HepG2 (cell line): ENCODE measurements around the gene MTR. TPM values are rescaled to one million over a fixed set of nuclear protein-coding genes. Genes with fewer than 3 reads are reported as not detected.

Experiments used
- ATF2 ChIP-seq: sonication (generic); formaldehyde crosslinking; IDR thresholded peaks from 2 replicates; pipeline ENCODE4 v1.4.0; 2020; ENCODE audit warnings: missing genetic modification reagents
- DDIT3 ChIP-seq: sonication (generic); formaldehyde crosslinking; IDR thresholded peaks from 2 replicates; pipeline ENCODE4 v1.4.0; 2020; ENCODE audit warnings: mild to moderate bottlenecking, missing genetic modification reagents
- EED ChIP-seq: sonication (generic); formaldehyde crosslinking; IDR thresholded peaks from 2 replicates; pipeline ENCODE4 v1.5.0; 2020; ENCODE audit warnings: mild to moderate bottlenecking, missing genetic modification reagents
- ETV5 ChIP-seq: IDR thresholded peaks from 2 replicates; pipeline ENCODE4 v1.6.1; 2018; ENCODE audit warnings: missing biosample characterization, missing genetic modification reagents, inconsistent platforms, borderline replicate concordance
- HMG20A ChIP-seq: IDR thresholded peaks from 2 replicates; pipeline ENCODE4 v1.6.1; 2016; ENCODE audit warnings: borderline replicate concordance
- HMG20B ChIP-seq: conservative IDR thresholded peaks from 2 replicates; pipeline ENCODE4 v1.6.1; 2016; ENCODE audit warnings: missing genetic modification reagents, missing compliant biosample characterization
- IKZF1 ChIP-seq: fragments of 450-650 bp; IDR thresholded peaks from 2 replicates; pipeline ENCODE4 v1.7.1; 2016
- IKZF4 ChIP-seq: sonication (generic); formaldehyde crosslinking; IDR thresholded peaks from 2 replicates; pipeline ENCODE4 v1.5.1; 2020; ENCODE audit warnings: borderline replicate concordance, mild to moderate bottlenecking, low read depth, missing genetic modification reagents; ENCODE audit errors: not compliant biosample characterization
- KLF12 ChIP-seq: sonication (generic); formaldehyde crosslinking; IDR thresholded peaks from 2 replicates; pipeline ENCODE4 v1.4.0; 2020; ENCODE audit warnings: missing genetic modification reagents, borderline replicate concordance
- MEIS1 ChIP-seq: sonication (generic); formaldehyde crosslinking; IDR thresholded peaks from 2 replicates; pipeline ENCODE4 v1.9.0; 2021; ENCODE audit warnings: mild to moderate bottlenecking, missing genetic modification reagents, moderate library complexity, borderline replicate concordance
- MYNN ChIP-seq: sonication (generic); formaldehyde crosslinking; IDR thresholded peaks from 2 replicates; pipeline ENCODE4 v1.4.0; 2020; ENCODE audit warnings: mild to moderate bottlenecking, low read depth, missing genetic modification reagents
- NCOA2 ChIP-seq: sonication (generic); formaldehyde crosslinking; IDR thresholded peaks from 2 replicates; pipeline ENCODE4 v1.8.0; 2022; ENCODE audit warnings: inconsistent platforms
- NFIC ChIP-seq: IDR thresholded peaks from 2 replicates; pipeline ENCODE4 v1.6.1; 2012; ENCODE audit warnings: mild to moderate bottlenecking, low read length, inconsistent platforms
- NKX3-1 ChIP-seq: sonication (generic); formaldehyde crosslinking; IDR thresholded peaks from 2 replicates; pipeline ENCODE4 v1.5.0; 2020; ENCODE audit warnings: missing genetic modification reagents
- NR2F6 ChIP-seq, 2 experiments: IDR thresholded peaks; 2 replicates each; pipeline ENCODE4 v1.6.1; 2016; ENCODE audit warnings: antibody characterized with exemption in 1 of 2, mild to moderate bottlenecking in 1 of 2
- PHF5A ChIP-seq: IDR thresholded peaks from one replicate; pipeline ENCODE4 v1.6.1; 2018; ENCODE audit warnings: low read depth, missing genetic modification reagents; ENCODE audit not compliant: unreplicated experiment
- SOX13 ChIP-seq, 3 experiments: fragments of 450-650 bp in 1 of 3; sonication (generic) in 1 of 3; formaldehyde crosslinking in 1 of 3; IDR thresholded peaks in 2 of 3; conservative IDR thresholded peaks in 1 of 3; 2 replicates each; pipeline versions ENCODE4 v1.5.0 to v1.6.1; 2016 to 2020; ENCODE audit warnings: antibody characterized with exemption in 1 of 3, mild to moderate bottlenecking in 1 of 3, missing compliant biosample characterization in 1 of 3, missing genetic modification reagents in 1 of 3, moderate library complexity in 1 of 3
- ZBTB20 ChIP-seq: sonication (generic); formaldehyde crosslinking; IDR thresholded peaks from 2 replicates; pipeline ENCODE4 v1.8.1; 2023; ENCODE audit warnings: missing genetic modification reagents, low read depth, mild to moderate bottlenecking, borderline replicate concordance
- ZFP62 ChIP-seq: sonication (generic); formaldehyde crosslinking; IDR thresholded peaks from 2 replicates; pipeline ENCODE4 v1.4.0; 2020; ENCODE audit warnings: missing genetic modification reagents
- ZNF101 ChIP-seq: sonication (generic); formaldehyde crosslinking; IDR thresholded peaks from 2 replicates; pipeline ENCODE4 v1.4.0; 2020; ENCODE audit warnings: mild to moderate bottlenecking, low read depth, missing genetic modification reagents, borderline replicate concordance
- ZNF17 ChIP-seq: sonication (generic); formaldehyde crosslinking; IDR thresholded peaks from 2 replicates; pipeline ENCODE4 v1.5.0; 2020; ENCODE audit warnings: mild to moderate bottlenecking, missing genetic modification reagents
- ZNF260 ChIP-seq: sonication (generic); formaldehyde crosslinking; IDR thresholded peaks from 2 replicates; pipeline ENCODE4 v1.4.0; 2020; ENCODE audit warnings: missing genetic modification reagents, low read depth, mild to moderate bottlenecking, borderline replicate concordance
- ZNF337 ChIP-seq: sonication (generic); formaldehyde crosslinking; IDR thresholded peaks from 2 replicates; pipeline ENCODE4 v1.5.1; 2020; ENCODE audit warnings: missing genetic modification reagents, low read depth, mild to moderate bottlenecking, borderline replicate concordance
- polyA plus RNA-seq, 8 experiments: library from polyadenylated mRNA; depleted of rRNA in 3 of 8; stranded (reverse) in 7 of 8; unstranded in 1 of 8; fragments of >200 nt; fragmentation: Illumina TruSeq in 4 of 8; extraction: Trizol in 4 of 8; gene quantifications; 2 replicates each; pipeline versions ENCODE4 v1.2.1 to v1.2.3, GENCODE V29; 2011 to 2016; ENCODE audit warnings: low read depth in 4 of 8, missing spikeins in 1 of 8, mixed read lengths in 1 of 8; ENCODE audit not compliant: insufficient read depth in 1 of 8
- total RNA-seq, 5 experiments: library from RNA; depleted of rRNA; stranded (reverse); fragments of >200 nt; fragmentation: Illumina TruSeq; extraction: Trizol; gene quantifications; 2 replicates each; pipeline ENCODE4 v1.2.3, GENCODE V29; 2016; ENCODE audit warnings: low read depth in 1 of 5
- TF ChIP-seq, protein P1 (sequence below): sonication (generic); formaldehyde crosslinking; IDR thresholded peaks from 2 replicates; pipeline ENCODE4 v1.4.0; 2020; ENCODE audit warnings: missing genetic modification reagents
- TF ChIP-seq, protein P2 (sequence below): sonication (generic); formaldehyde crosslinking; IDR thresholded peaks from 2 replicates; pipeline ENCODE4 v1.9.0; 2021; ENCODE audit warnings: missing genetic modification reagents, mild to moderate bottlenecking, borderline replicate concordance

MTR gene
- total and polyA plus RNA-seq, 2 of the 13 experiments (the other 11 are each of a cell fraction or from before 2014, with no cell fraction given) = 16.3 to 36.1 TPM

- TF ChIP-seq DDIT3 (CRISPR knock-in tag) (no peak), NR2F6 (IDR thresholded peaks at IDR 0.05) (peak; percentile 58), NR2F6 (CRISPR knock-in tag; IDR thresholded peaks at IDR 0.05) (no peak), ATF2 (CRISPR knock-in tag) (no peak), NKX3-1 (CRISPR knock-in tag) (no peak), SOX13 (IDR thresholded peaks at IDR 0.05) (no peak), SOX13 (CRISPR knock-in tag; conservative IDR thresholded peaks at IDR 0.05 in 1 of 2, IDR thresholded peaks at IDR 0.05 in 1 of 2) (peak in 1 of 2 experiments; percentile 35; a peak in 1 of 4 replicates), MEIS1 (CRISPR knock-in tag) (no peak), HMG20A (no peak), ZNF260 (CRISPR knock-in tag) (no peak), NFIC (peak; percentile 26; the same call in 1 of the 2 replicates), ZBTB20 (CRISPR knock-in tag) (no peak), ZNF101 (CRISPR knock-in tag) (no peak), KLF12 (CRISPR knock-in tag) (no peak), ZNF337 (CRISPR knock-in tag) (no peak), ETV5 (CRISPR knock-in tag) (peak; percentile 35; the same call in 1 of the 2 replicates), PHF5A (no peak), IKZF1 (no peak), IKZF4 (CRISPR knock-in tag) (no peak), NCOA2 (peak; percentile 73), EED (CRISPR knock-in tag) (no peak), ZNF17 (CRISPR knock-in tag) (no peak), MYNN (CRISPR knock-in tag) (no peak), ZFP62 (CRISPR knock-in tag) (no peak), HMG20B (CRISPR knock-in tag) (no peak)
- TF ChIP-seq, protein P1, sequence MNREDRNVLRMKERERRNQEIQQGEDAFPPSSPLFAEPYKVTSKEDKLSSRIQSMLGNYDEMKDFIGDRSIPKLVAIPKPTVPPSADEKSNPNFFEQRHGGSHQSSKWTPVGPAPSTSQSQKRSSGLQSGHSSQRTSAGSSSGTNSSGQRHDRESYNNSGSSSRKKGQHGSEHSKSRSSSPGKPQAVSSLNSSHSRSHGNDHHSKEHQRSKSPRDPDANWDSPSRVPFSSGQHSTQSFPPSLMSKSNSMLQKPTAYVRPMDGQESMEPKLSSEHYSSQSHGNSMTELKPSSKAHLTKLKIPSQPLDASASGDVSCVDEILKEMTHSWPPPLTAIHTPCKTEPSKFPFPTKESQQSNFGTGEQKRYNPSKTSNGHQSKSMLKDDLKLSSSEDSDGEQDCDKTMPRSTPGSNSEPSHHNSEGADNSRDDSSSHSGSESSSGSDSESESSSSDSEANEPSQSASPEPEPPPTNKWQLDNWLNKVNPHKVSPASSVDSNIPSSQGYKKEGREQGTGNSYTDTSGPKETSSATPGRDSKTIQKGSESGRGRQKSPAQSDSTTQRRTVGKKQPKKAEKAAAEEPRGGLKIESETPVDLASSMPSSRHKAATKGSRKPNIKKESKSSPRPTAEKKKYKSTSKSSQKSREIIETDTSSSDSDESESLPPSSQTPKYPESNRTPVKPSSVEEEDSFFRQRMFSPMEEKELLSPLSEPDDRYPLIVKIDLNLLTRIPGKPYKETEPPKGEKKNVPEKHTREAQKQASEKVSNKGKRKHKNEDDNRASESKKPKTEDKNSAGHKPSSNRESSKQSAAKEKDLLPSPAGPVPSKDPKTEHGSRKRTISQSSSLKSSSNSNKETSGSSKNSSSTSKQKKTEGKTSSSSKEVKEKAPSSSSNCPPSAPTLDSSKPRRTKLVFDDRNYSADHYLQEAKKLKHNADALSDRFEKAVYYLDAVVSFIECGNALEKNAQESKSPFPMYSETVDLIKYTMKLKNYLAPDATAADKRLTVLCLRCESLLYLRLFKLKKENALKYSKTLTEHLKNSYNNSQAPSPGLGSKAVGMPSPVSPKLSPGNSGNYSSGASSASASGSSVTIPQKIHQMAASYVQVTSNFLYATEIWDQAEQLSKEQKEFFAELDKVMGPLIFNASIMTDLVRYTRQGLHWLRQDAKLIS = no peak
- TF ChIP-seq, protein P2, sequence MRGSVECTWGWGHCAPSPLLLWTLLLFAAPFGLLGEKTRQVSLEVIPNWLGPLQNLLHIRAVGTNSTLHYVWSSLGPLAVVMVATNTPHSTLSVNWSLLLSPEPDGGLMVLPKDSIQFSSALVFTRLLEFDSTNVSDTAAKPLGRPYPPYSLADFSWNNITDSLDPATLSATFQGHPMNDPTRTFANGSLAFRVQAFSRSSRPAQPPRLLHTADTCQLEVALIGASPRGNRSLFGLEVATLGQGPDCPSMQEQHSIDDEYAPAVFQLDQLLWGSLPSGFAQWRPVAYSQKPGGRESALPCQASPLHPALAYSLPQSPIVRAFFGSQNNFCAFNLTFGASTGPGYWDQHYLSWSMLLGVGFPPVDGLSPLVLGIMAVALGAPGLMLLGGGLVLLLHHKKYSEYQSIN (CRISPR knock-in tag) = no peak
Observed at GRCh38 chr1:236833575-236833974, 38.5 kb downstream of the MTR start (continued).
